GM19372 (cell line): ENCODE data around the gene COQ10B.
"Not testable (repeated sequence)": the region's sequence is repeated elsewhere in the genome, so short reads cannot be mapped to it uniquely, and the experiment has no call there.

Experiments used
- ATAC-seq: cut with Tn5 transposase; IDR thresholded peaks from one replicate; pipeline ENCODE4 v1.9.1; 2021; ENCODE audit warnings: mild to moderate bottlenecking, low read depth, moderate library complexity; ENCODE audit not compliant: unreplicated experiment

COQ10B gene

GRCh38 chr2:197453123-197453913, at the start of gene COQ10B:
TSS of gene COQ10B (plus strand) at chr2:197453552. CDS start at chr2:197453561, 9 bp downstream.
- ATAC-seq: peak; percentile 92

- no peak for ATAC-seq
These were observed 47.8 kb upstream of the COQ10B start for GRCh38 chr2:197405582-197405981.

- ATAC-seq: no peak
These were observed 39.3 kb upstream of the COQ10B start for GRCh38 chr2:197414039-197414438.

GRCh38 chr2:197414515-197414914, 38.8 kb upstream of the COQ10B start:
- ATAC-seq: no peak

- no peak for ATAC-seq
These were observed 37.1 kb upstream of the COQ10B start for GRCh38 chr2:197416268-197416667.

GRCh38 chr2:197419438-197419837, 33.9 kb upstream of the COQ10B start:
- ATAC-seq: no peak

GRCh38 chr2:197423307-197423706, 30.0 kb upstream of the COQ10B start:
- no peak for ATAC-seq

GRCh38 chr2:197425550-197425949, 27.8 kb upstream of the COQ10B start:
- no peak for ATAC-seq

GRCh38 chr2:197426723-197427603, 26.4 kb upstream of the COQ10B start:
- ATAC-seq: no peak

GRCh38 chr2:197427986-197428385, 25.4 kb upstream of the COQ10B start:
- ATAC-seq: no peak

GRCh38 chr2:197431858-197432257, 21.5 kb upstream of the COQ10B start:
- no peak for ATAC-seq

GRCh38 chr2:197432527-197432926, 20.8 kb upstream of the COQ10B start:
- ATAC-seq: not testable (repeated sequence)

GRCh38 chr2:197433780-197434438, 19.4 kb upstream of the COQ10B start:
- no peak for ATAC-seq

- ATAC-seq: peak; percentile 94
These were observed 18.5 kb upstream of the COQ10B start, which contains the start of gene SF3B1 for GRCh38 chr2:197434541-197435513. TSS of gene SF3B1 (minus strand) at chr2:197435028. CDS start at chr2:197434999, 29 bp downstream.

GRCh38 chr2:197435598-197436420, 17.5 kb upstream of the COQ10B start:
- ATAC-seq: no peak

- no peak for ATAC-seq
These were observed 16.0 kb upstream of the COQ10B start for GRCh38 chr2:197437380-197437779.

GRCh38 chr2:197442857-197443256, 10.5 kb upstream of the COQ10B start:
- no peak for ATAC-seq

- no peak for ATAC-seq
These were observed 7.6 kb upstream of the COQ10B start for GRCh38 chr2:197445746-197446145.

GRCh38 chr2:197446844-197447243, 6.5 kb upstream of the COQ10B start:
- no peak for ATAC-seq
